Liver (tissue), 9 donors: ENCODE measurements around the gene GNLY. TPM values are rescaled to one million over a fixed set of nuclear protein-coding genes. Genes with fewer than 3 reads are reported as not detected.

Source experiments
- DNase-seq: peaks from one replicate; pipeline ENCODE4 v3.0.0-alpha.2; 2017; ENCODE audit warnings: low spot score
- H3K27ac ChIP-seq, 2 donors: one replicate each; pipeline ENCODE4 v1.7.0; 2013; ENCODE audit warnings: inconsistent platforms in 2 of 2, low read length in 2 of 2, control low read depth in 1 of 2, low read depth in 1 of 2, mild to moderate bottlenecking in 1 of 2
- H3K27me3 ChIP-seq, 4 donors: one replicate each; pipeline versions ENCODE4 v1.6.1 to v1.7.0; 2013; ENCODE audit warnings: low read length in 3 of 4, inconsistent platforms in 1 of 4, mild to moderate bottlenecking in 1 of 4, moderate library complexity in 1 of 4; ENCODE audit not compliant: control insufficient read depth in 4 of 4, insufficient read depth in 4 of 4
- H3K36me3 ChIP-seq, 4 donors: one replicate each; pipeline versions ENCODE4 v1.6.1 to v1.7.0; 2013; ENCODE audit warnings: low read length in 3 of 4, mild to moderate bottlenecking in 3 of 4, low read depth in 1 of 4, moderate library complexity in 1 of 4; ENCODE audit not compliant: control insufficient read depth in 4 of 4, insufficient read depth in 3 of 4
- H3K4me1 ChIP-seq, 4 donors: one replicate each; pipeline versions ENCODE4 v1.6.1 to v1.7.0; 2013; ENCODE audit warnings: low read length in 3 of 4, mild to moderate bottlenecking in 3 of 4, moderate library complexity in 1 of 4; ENCODE audit not compliant: control insufficient read depth in 4 of 4, insufficient read depth in 4 of 4
- H3K4me3 ChIP-seq, 3 donors: one replicate each; pipeline versions ENCODE4 v1.6.1 to v1.7.0; 2013; ENCODE audit warnings: low read length in 3 of 3, control low read depth in 1 of 3, low read depth in 1 of 3, mild to moderate bottlenecking in 1 of 3
- H3K9ac ChIP-seq, 2 donors: one replicate each; pipeline ENCODE4 v1.7.0; 2013; ENCODE audit warnings: low read length in 2 of 2, mild to moderate bottlenecking in 2 of 2, moderate library complexity in 2 of 2, control low read depth in 1 of 2, low read depth in 1 of 2
- H3K9me3 ChIP-seq, 4 donors: one replicate each; pipeline versions ENCODE4 v1.6.1 to v1.7.0; 2013; ENCODE audit warnings: low read length in 3 of 4; ENCODE audit not compliant: control insufficient read depth in 4 of 4
- ATF3 ChIP-seq: IDR thresholded peaks from 2 replicates; pipeline ENCODE4 v1.6.1; 2016; ENCODE audit warnings: antibody characterized with exemption
- CTCF ChIP-seq: fragments of 150-350 bp; IDR thresholded peaks from 2 replicates; pipeline ENCODE4 v1.5.1; 2017; ENCODE audit warnings: improper control_type of control experiment, low read depth, low read length; ENCODE audit not compliant: missing input control
- FOXA1 ChIP-seq: IDR thresholded peaks from 2 replicates; pipeline ENCODE4 v1.6.1; 2016; ENCODE audit warnings: antibody characterized with exemption
- FOXA2 ChIP-seq: IDR thresholded peaks from 2 replicates; pipeline ENCODE4 v1.6.1; 2016; ENCODE audit warnings: antibody characterized with exemption
- GABPA ChIP-seq, 2 donors: IDR thresholded peaks in 1 of 2; conservative IDR thresholded peaks in 1 of 2; 2 replicates each; pipeline ENCODE4 v1.6.1; 2016; ENCODE audit warnings: antibody characterized with exemption in 2 of 2, mild to moderate bottlenecking in 1 of 2, moderate library complexity in 1 of 2
- HNF4A ChIP-seq, 2 donors: conservative IDR thresholded peaks; 2 replicates each; pipeline ENCODE4 v1.6.1; 2016; ENCODE audit warnings: antibody characterized with exemption in 2 of 2, mild to moderate bottlenecking in 2 of 2
- HNF4G ChIP-seq: IDR thresholded peaks from 2 replicates; pipeline ENCODE4 v1.6.1; 2016; ENCODE audit warnings: antibody characterized with exemption
- JUND ChIP-seq, 2 donors: IDR thresholded peaks; 2 replicates each; pipeline ENCODE4 v1.6.1; 2016; ENCODE audit warnings: antibody characterized with exemption in 2 of 2
- MAX ChIP-seq: IDR thresholded peaks from 2 replicates; pipeline ENCODE4 v1.6.1; 2016; ENCODE audit warnings: antibody characterized with exemption
- NR2F2 ChIP-seq: IDR thresholded peaks from 2 replicates; pipeline ENCODE4 v1.6.1; 2016; ENCODE audit warnings: antibody characterized with exemption
- RXRA ChIP-seq, 2 donors: IDR thresholded peaks; 2 replicates each; pipeline ENCODE4 v1.6.1; 2017 to 2018; ENCODE audit warnings: antibody characterized with exemption in 2 of 2, mild to moderate bottlenecking in 1 of 2
- SP1 ChIP-seq: IDR thresholded peaks from 2 replicates; pipeline ENCODE4 v1.6.1; 2018; ENCODE audit warnings: antibody characterized with exemption, mild to moderate bottlenecking
- TAF1 ChIP-seq: conservative IDR thresholded peaks from 2 replicates; pipeline ENCODE4 v1.6.1; 2016; ENCODE audit warnings: antibody characterized with exemption, mild to moderate bottlenecking
- YY1 ChIP-seq: IDR thresholded peaks from 2 replicates; pipeline ENCODE4 v1.6.1; 2016; ENCODE audit warnings: antibody characterized with exemption, mild to moderate bottlenecking
- WGBS: extraction: QIAGEN DNeasy Blood & Tissue Kit; methylation state at CpG from one replicate; pipeline ENCODE4 v1.1.7; 2013; 5-methylcytosine and 5-hydroxymethylcytosine counted together
- polyA plus RNA-seq, 2 donors: library from polyadenylated mRNA; stranded (reverse) in 1 of 2; unstranded in 1 of 2; fragments of 200-250 nt in 1 of 2; fragments of >200 nt in 1 of 2; fragmentation: Nextera tagmentation in 1 of 2; extraction: Ambion mirVana in 1 of 2; gene quantifications; one replicate each; pipeline versions ENCODE4 v1.2.1 to v1.2.3, GENCODE V29; 2013 to 2015
- total RNA-seq, 2 donors: library from RNA; depleted of rRNA; stranded (reverse); fragments of >200 nt; gene quantifications; one replicate each; pipeline ENCODE4 v1.2.3, GENCODE V29; 2014
- donor health status: healthy.
- donor health status: healthy.
- donor health status: healthy.
- donor health status: healthy.
- donor health status: healthy.

The GNLY gene
- total and polyA plus RNA-seq, 4 donors: 0.75 to 4.8 (median 1.3) TPM; not detected in 1

- no peak overlapping the region for H3K4me3 ChIP-seq
- H3K27me3 ChIP-seq: no peaks in the 10 kb centered on the region
- no peaks in the 10 kb centered on the region for H3K9me3 ChIP-seq
- H3K4me1 ChIP-seq: peaks cover 20 to 47% (median 36%) of the 10 kb centered on the region in 4 donors
- no peaks in the 10 kb centered on the region for H3K36me3 ChIP-seq
- WGBS: 74% methylated on average over 10 of the region's 10 CpGs
- DNase-seq: no peak
- H3K9ac ChIP-seq: no peak overlapping the region
- H3K27ac ChIP-seq: peak overlapping the region; percentile 75 to 88
- TF ChIP-seq HNF4A (conservative IDR thresholded peaks at IDR 0.05): no peak
- no peak for TF ChIP-seq GABPA (IDR thresholded peaks at IDR 0.05 in 1 of 2, conservative IDR thresholded peaks at IDR 0.05 in 1 of 2)
- no peak for TF ChIP-seq ATF3
- no peak for TF ChIP-seq SP1
- no peak for TF ChIP-seq JUND (IDR thresholded peaks at IDR 0.05)
- no peak for TF ChIP-seq MAX
- no peak for TF ChIP-seq HNF4G
- no peak for TF ChIP-seq FOXA2
- no peak for TF ChIP-seq CTCF
Measured at GRCh38 chr2:85743304-85743978, 49.3 kb downstream of the GNLY start.

GRCh38 chr2:85744055-85744454 lies 49.9 kb downstream of the GNLY start:
- no peak overlapping the region for H3K9ac ChIP-seq
- no peaks in the 10 kb centered on the region for H3K27me3 ChIP-seq
- no peak for DNase-seq
- H3K4me3 ChIP-seq: no peak overlapping the region
- H3K36me3 ChIP-seq: no peaks in the 10 kb centered on the region
- 74% methylated on average over 4 of the region's 4 CpGs for WGBS
- no peak overlapping the region for H3K27ac ChIP-seq
- H3K9me3 ChIP-seq: no peaks in the 10 kb centered on the region
- TF ChIP-seq TAF1 (no peak), ATF3 (no peak), MAX (no peak), YY1 (no peak), FOXA1 (no peak), JUND (IDR thresholded peaks at IDR 0.05) (no peak), SP1 (no peak), HNF4A (conservative IDR thresholded peaks at IDR 0.05) (no peak), RXRA (IDR thresholded peaks at IDR 0.05) (no peak), HNF4G (no peak), NR2F2 (no peak), FOXA2 (no peak)
- peaks cover 20 to 52% (median 39%) of the 10 kb centered on the region in 4 donors for H3K4me1 ChIP-seq
